K562 (cell line): Measurements from ENCODE around the gene LDLRAD1. TPM values are rescaled to one million over a fixed set of nuclear protein-coding genes. Genes with fewer than 3 reads are reported as not detected.

ENCODE experiments used
- ATAC-seq: fragments of 200-7000 bp; cut with Tn5 transposase; 3 replicates; pipeline ENCODE4 v1.9.1; 2020; ENCODE audit warnings: moderate library complexity
- BruUV-seq: library from RNA; stranded (reverse); fragments of 400-500 nt; replicated peaks from 2 replicates; lab custom pipeline; 2021; lab: Mats Ljungman, UMichigan
- CTCF ChIA-PET: fragments of 300-600 bp; formaldehyde crosslinking; extraction: SDS; loops from one replicate; lab custom pipeline; 2021; ENCODE audit warnings: low intra/inter-chr PET ratio; lab: Yijun Ruan, JAX
- POLR2A ChIA-PET: fragments of 300-600, 350-650 bp; sonication (Branson Sonifier 250); formaldehyde crosslinking; extraction: SDS; loops from one replicate; lab custom pipeline; 2021; ENCODE audit warnings: antibody characterized with exemption, inconsistent platforms; lab: Yijun Ruan, JAX
- DNase-seq, 4 experiments: peaks; one replicate each; pipeline versions ENCODE4 v3.0.0 to v3.0.0-alpha.2; 2011 to 2018; ENCODE audit warnings: low spot score in 3 of 4, mixed read lengths in 3 of 4; ENCODE audit errors: extremely low read depth in 1 of 4
- FAIRE-seq: peaks from 2 replicates; lab custom pipeline; 2011; peaks lifted over from hg19 to GRCh38; lab: Jason Lieb, UNC
- H2AFZ ChIP-seq: 2 replicates; pipeline ENCODE4 v1.6.0; 2011; ENCODE audit warnings: low read depth, low read length, control low read depth, inconsistent platforms
- H3K27ac ChIP-seq: fragments of 200-600 bp; 3 replicates; pipeline ENCODE4 v1.8.0; 2011; ENCODE audit warnings: low read depth, mild to moderate bottlenecking, control low read depth, inconsistent platforms, low read length, moderate library complexity, mixed read lengths; ENCODE audit errors: extremely low read depth
- H3K27me3 ChIP-seq, 2 experiments: fragments of 300-600 bp in 1 of 2; 2 replicates in 1 of 2; 3 replicates in 1 of 2; pipeline versions ENCODE4 v1.6.0 to v1.8.0; 2011; ENCODE audit warnings: inconsistent platforms in 2 of 2, low read length in 2 of 2, mild to moderate bottlenecking in 1 of 2, mixed read lengths in 1 of 2, moderate library complexity in 1 of 2; ENCODE audit not compliant: control insufficient read depth in 2 of 2, insufficient read depth in 2 of 2
- H3K36me3 ChIP-seq: fragments of 300-600 bp; 3 replicates; pipeline ENCODE4 v1.8.0; 2011; ENCODE audit warnings: mild to moderate bottlenecking, low read length, inconsistent platforms; ENCODE audit not compliant: control insufficient read depth, insufficient read depth
- H3K4me1 ChIP-seq, 2 experiments: fragments of 200-600 bp in 1 of 2; replicated peaks in 1 of 2; 2 replicates in 1 of 2; 3 replicates in 1 of 2; pipeline versions ENCODE4 v1.5.1 to v1.8.0; 2011; ENCODE audit warnings: inconsistent platforms in 2 of 2, low read length in 2 of 2, mild to moderate bottlenecking in 1 of 2, mixed read lengths in 1 of 2, moderate library complexity in 1 of 2; ENCODE audit not compliant: control insufficient read depth in 2 of 2, insufficient read depth in 2 of 2
- H3K4me2 ChIP-seq: 2 replicates; pipeline ENCODE4 v1.6.1; 2011; ENCODE audit warnings: low read length, control low read depth, inconsistent platforms, mixed read lengths; ENCODE audit not compliant: insufficient read depth
- H3K4me3 ChIP-seq: fragments of 200-600 bp; sonication (generic), shearing (Covaris generic); 2 replicates; pipeline ENCODE4 v1.5.1; 2016; ENCODE audit warnings: control low read depth, inconsistent platforms
- H3K79me2 ChIP-seq: fragments of 200-600 bp; 3 replicates; pipeline ENCODE4 v1.8.0; 2011; ENCODE audit warnings: low read length, inconsistent platforms; ENCODE audit not compliant: control insufficient read depth, insufficient read depth
- H3K9ac ChIP-seq, 2 experiments: 2 replicates each; pipeline versions ENCODE4 v1.6.0 to v1.6.1; 2011; ENCODE audit warnings: low read depth in 2 of 2, low read length in 2 of 2, control low read depth in 1 of 2, inconsistent platforms in 1 of 2, mild to moderate bottlenecking in 1 of 2, mixed read lengths in 1 of 2; ENCODE audit not compliant: insufficient read depth in 1 of 2
- H3K9me1 ChIP-seq: one replicate; pipeline ENCODE4 v1.6.0; 2011; ENCODE audit warnings: inconsistent platforms, mild to moderate bottlenecking, low read length, moderate library complexity; ENCODE audit not compliant: control insufficient read depth, insufficient read depth
- H3K9me3 ChIP-seq: replicated peaks from 2 replicates; pipeline ENCODE4 v1.5.1; 2011; ENCODE audit warnings: low read depth, low read length, inconsistent platforms; ENCODE audit not compliant: control insufficient read depth, insufficient read depth
- H4K20me1 ChIP-seq: replicated peaks from 2 replicates; pipeline ENCODE4 v1.6.1; 2011; ENCODE audit warnings: low read length, inconsistent platforms, mixed read lengths; ENCODE audit not compliant: control insufficient read depth, insufficient read depth
- CTCF ChIP-seq, 3 experiments: IDR thresholded peaks in 2 of 3; conservative IDR thresholded peaks in 1 of 3; 2 replicates each; pipeline ENCODE4 v1.5.1; 2011 to 2012; ENCODE audit warnings: low read length in 3 of 3, mild to moderate bottlenecking in 3 of 3, control low read depth in 2 of 3, improper control_type of control experiment in 1 of 3, inconsistent platforms in 1 of 3, low read depth in 1 of 3, mixed read lengths in 1 of 3, moderate library complexity in 1 of 3; ENCODE audit not compliant: insufficient read depth in 2 of 3
- DNMT1 ChIP-seq: fragments of 450-650 bp; IDR thresholded peaks from 2 replicates; pipeline ENCODE4 v1.6.1; 2016; ENCODE audit warnings: antibody characterized with exemption, mild to moderate bottlenecking
- POLR2H ChIP-seq: IDR thresholded peaks from 2 replicates; pipeline ENCODE4 v1.6.1; 2016; ENCODE audit warnings: missing genetic modification characterization, low read depth, mild to moderate bottlenecking, control low read depth, missing compliant biosample characterization, moderate library complexity
- RAD21 ChIP-seq, 2 experiments: fragments of 250-450 bp in 1 of 2; fragments of 450-650 bp in 1 of 2; sonication (Bioruptor Pico) in 1 of 2; formaldehyde crosslinking in 1 of 2; IDR thresholded peaks in 1 of 2; conservative IDR thresholded peaks in 1 of 2; 2 replicates each; pipeline versions ENCODE4 v1.4.0 to v1.8.0; 2020 to 2022; ENCODE audit warnings: mild to moderate bottlenecking in 2 of 2, moderate library complexity in 1 of 2
- SMARCA4 ChIP-seq: fragments of 450-650 bp; IDR thresholded peaks from 2 replicates; pipeline ENCODE4 v1.6.1; 2016
- SNRNP70 ChIP-seq: fragments of 200-400 bp; formaldehyde crosslinking; optimal IDR thresholded peaks from 2 replicates; pipeline ENCODE3; 2017; ENCODE audit warnings: low read depth, low read length
- STAT5A ChIP-seq: IDR thresholded peaks from 2 replicates; pipeline ENCODE4 v1.6.1; 2012; ENCODE audit warnings: low read length, inconsistent platforms, borderline replicate concordance
- TAF15 ChIP-seq: fragments of 200-400 bp; formaldehyde crosslinking; IDR thresholded peaks from 2 replicates; pipeline ENCODE4 v1.6.1; 2017; ENCODE audit warnings: mild to moderate bottlenecking, low read depth, low read length, moderate library complexity
- TAF9B ChIP-seq: fragments of 450-650 bp; IDR thresholded peaks from 2 replicates; pipeline ENCODE4 v1.6.1; 2018; ENCODE audit warnings: mild to moderate bottlenecking; ENCODE audit not compliant: partially characterized antibody
- ZFP36 ChIP-seq: fragments of 150-350 bp; IDR thresholded peaks from 2 replicates; pipeline ENCODE4 v1.6.1; 2018; ENCODE audit warnings: low read length, low read depth; ENCODE audit not compliant: partially characterized antibody
- ZNF124 ChIP-seq: sonication (generic); formaldehyde crosslinking; IDR thresholded peaks from 2 replicates; pipeline ENCODE4 v1.8.1; 2022; ENCODE audit warnings: missing genetic modification reagents
- ZNF232 ChIP-seq: sonication (generic); formaldehyde crosslinking; IDR thresholded peaks from 2 replicates; pipeline ENCODE4 v1.8.0; 2022; ENCODE audit warnings: mild to moderate bottlenecking, missing genetic modification reagents
- WGBS: fragments of 100-300 bp; shearing (Covaris generic); methylation state at CpG from one replicate; pipeline ENCODE4 v1.1.6; 2016; ENCODE audit warnings: low coverage, mixed read lengths; ENCODE audit not compliant: insufficient coverage; ENCODE audit errors: missing lambda C conversion rate; 5-methylcytosine and 5-hydroxymethylcytosine counted together
- in situ Hi-C: fragments of 300-500 bp; cut with MboI; formaldehyde crosslinking; loops from 4 replicates; pipeline ENCODE4 v1.15.0; 2018; ENCODE audit warnings: inconsistent platforms, mixed read lengths
- intact Hi-C: fragments of 100-400 bp; cut with micrococcal nuclease; formaldehyde crosslinking; loops from 2 replicates; pipeline ENCODE4 v1.14.2; 2022
- polyA plus RNA-seq, 8 experiments: library from polyadenylated mRNA; depleted of rRNA in 4 of 8; stranded (reverse) in 5 of 8; unstranded in 3 of 8; fragments of >200 nt; fragmentation: Nextera tagmentation in 2 of 8; fragmentation: Illumina TruSeq in 1 of 8; extraction: Ambion mirVana in 2 of 8; extraction: Trizol in 1 of 8; gene quantifications; 2 replicates each; pipeline versions ENCODE4 v1.2.1 to v1.2.3, GENCODE V29; 2011 to 2014; ENCODE audit warnings: inconsistent platforms in 1 of 8, missing spikeins in 1 of 8
- total RNA-seq, 7 experiments: library from RNA; depleted of rRNA in 6 of 7; stranded (reverse); fragments of >200 nt in 6 of 7; fragmentation: Illumina TruSeq in 2 of 7; extraction: Trizol in 2 of 7; gene quantifications; 2 replicates each; pipeline versions ENCODE4 v1.2.1 to v1.2.3, GENCODE V29; 2011 to 2021; ENCODE audit warnings: low replicate concordance in 1 of 7

LDLRAD1 gene
- total and polyA plus RNA-seq, 9 of the 15 experiments (the other 6 are each of a cell fraction or from before 2014, with no cell fraction given), result not detected

GRCh38 chr1:54009406-54009805 lies 8.6 kb downstream of the LDLRAD1 start:
- TF ChIP-seq POLR2H, result no peak
- no peak for TF ChIP-seq DNMT1
- TF ChIP-seq ZNF232 (CRISPR knock-in tag), result no peak

GRCh38 chr1:54008876-54009275 lies 9.1 kb downstream of the LDLRAD1 start:
- no peak overlapping the region for H3K9ac ChIP-seq
- peak in 1 of 4 experiments; percentile 22 for DNase-seq
- H2AFZ ChIP-seq, result no peak overlapping the region
- intact Hi-C loops, result no loop called here
- no peaks in the 10 kb centered on the region for H3K36me3 ChIP-seq
- H3K27ac ChIP-seq, result no peak overlapping the region
- H3K79me2 ChIP-seq, result no peaks in the 10 kb centered on the region
- H3K9me1 ChIP-seq, result no peaks in the 10 kb centered on the region
- H3K4me2 ChIP-seq, result no peak overlapping the region
- no peak for TF ChIP-seq SNRNP70
- peak in 1 of 2 experiments; percentile 13; a peak in 1 of 4 replicates for TF ChIP-seq RAD21 (CRISPR knock-in tag; conservative IDR thresholded peaks at IDR 0.05 in 1 of 2, IDR thresholded peaks at IDR 0.05 in 1 of 2)
- TF ChIP-seq TAF9B, result no peak
- no peak for TF ChIP-seq SMARCA4
- TF ChIP-seq STAT5A, result no peak
- TF ChIP-seq ZFP36, result peak; percentile 7
- no peak for TF ChIP-seq ZNF124 (CRISPR knock-in tag)
- TF ChIP-seq TAF15, result no peak
- peak in 2 of 3 experiments; percentile 18 to 22; a peak in 2 of 6 replicates for TF ChIP-seq CTCF (IDR thresholded peaks at IDR 0.05 in 2 of 3, conservative IDR thresholded peaks at IDR 0.05 in 1 of 3; ENCODE audit: insufficient read depth in 2 of 3, low read depth in 1 of 3, low read length in 3 of 3)
- ATAC-seq, result peak; percentile 62
- H4K20me1 ChIP-seq, result 0 out of 2 replicates have a peak, but pooled peaks cover 11% of the 10 kb centered on the region
- peaks cover 5% of the 10 kb centered on the region; the same call in 1 of the 2 replicates for H3K9me3 ChIP-seq
- peaks cover 50 to 70% of the 10 kb centered on the region in 2 experiments for H3K27me3 ChIP-seq
- CTCF ChIA-PET, result no interaction called here
- in situ Hi-C loops, result no loop called here
- POLR2A ChIA-PET, result interaction anchor here (1.2 kb wide), 2 partner anchors 14 to 17 kb away, joined by 3 to 4 read pairs; no protein-coding TSS in a partner anchor
- no TSS peak for BruUV-seq
- no peak overlapping the region for H3K4me3 ChIP-seq
- no peak for FAIRE-seq
- WGBS, result 9% methylated on average over 13 of the region's 13 CpGs
- peaks cover 0 to 4% of the 10 kb centered on the region in 2 experiments; a peak in 1 of 5 replicates for H3K4me1 ChIP-seq

More at GRCh38 chr1:54009406-54009805, 8.6 kb downstream of the LDLRAD1 start:
- FAIRE-seq (no peak), DNase-seq (no peak), ATAC-seq (no peak)
- in situ Hi-C loops (no loop called here), intact Hi-C loops (no loop called here)
- no peak overlapping the region for H3K27ac ChIP-seq
- no peak overlapping the region for H2AFZ ChIP-seq
- H3K9ac ChIP-seq, result no peak overlapping the region
- peaks cover 52 to 75% of the 10 kb centered on the region in 2 experiments for H3K27me3 ChIP-seq
- peaks cover 3% of the 10 kb centered on the region; the same call in 1 of the 2 replicates for H3K9me3 ChIP-seq
- H4K20me1 ChIP-seq, result 0 out of 2 replicates have a peak, but pooled peaks cover 11% of the 10 kb centered on the region
- no peaks in the 10 kb centered on the region for H3K9me1 ChIP-seq
- H3K4me1 ChIP-seq, result peaks cover 0 to 5% of the 10 kb centered on the region in 2 experiments; a peak in 1 of 5 replicates
- 5% methylated on average over 4 of the region's 4 CpGs for WGBS
- no peak overlapping the region for H3K4me2 ChIP-seq
- H3K4me3 ChIP-seq, result no peak overlapping the region
- CTCF ChIA-PET, result no interaction called here
- no peaks in the 10 kb centered on the region for H3K36me3 ChIP-seq
- H3K79me2 ChIP-seq, result no peaks in the 10 kb centered on the region
- POLR2A ChIA-PET, result interaction anchor here (1.2 kb wide), 2 partner anchors 14 to 17 kb away, joined by 3 to 4 read pairs; no protein-coding TSS in a partner anchor
- BruUV-seq, result no TSS peak
